Endothelial cell of umbilical vein (primary cell): ENCODE results near the gene ADORA2B. TPM values are rescaled to one million over a fixed set of nuclear protein-coding genes. Genes with fewer than 3 reads are reported as not detected.

Source experiments
- BruUV-seq: library from RNA; stranded (reverse); fragments of 400-500 nt; replicated peaks from 2 replicates; lab custom pipeline; 2021; lab: Mats Ljungman, UMichigan
- CTCF ChIA-PET: fragments of 300-600, 350-600 bp; sonication (Branson Sonifier 250); formaldehyde crosslinking; loops from one replicate; lab custom pipeline; 2021; ENCODE audit warnings: antibody characterized with exemption, inconsistent platforms; lab: Charles Lee
- POLR2A ChIA-PET: fragments of 300-600, 350-600 bp; sonication (Branson Sonifier 250); formaldehyde crosslinking; loops from one replicate; lab custom pipeline; 2021; ENCODE audit warnings: antibody characterized with exemption, inconsistent platforms; lab: Charles Lee
- DNase-seq: peaks from one replicate; pipeline ENCODE4 v3.0.0-alpha.2; 2011; ENCODE audit warnings: low read depth, low spot score
- FAIRE-seq: peaks from 2 replicates; lab custom pipeline; 2011; peaks lifted over from hg19 to GRCh38; lab: Jason Lieb, UNC
- H2AFZ ChIP-seq: 2 replicates; pipeline ENCODE4 v1.6.0; 2012; ENCODE audit warnings: low read depth, low read length, control low read depth, inconsistent platforms
- H3K27ac ChIP-seq: 2 replicates; pipeline ENCODE4 v1.5.1; 2011; ENCODE audit warnings: low read depth, mild to moderate bottlenecking, control low read depth, low read length, moderate library complexity; ENCODE audit not compliant: insufficient read depth
- H3K27me3 ChIP-seq, 2 experiments: 2 replicates each; pipeline versions ENCODE4 v1.6.0 to v1.6.1; 2011; ENCODE audit warnings: low read length in 2 of 2, mixed read lengths in 1 of 2; ENCODE audit not compliant: control insufficient read depth in 2 of 2, insufficient read depth in 2 of 2
- H3K36me3 ChIP-seq, 2 experiments: 2 replicates in 1 of 2; 3 replicates in 1 of 2; pipeline ENCODE4 v1.5.1; 2011; ENCODE audit warnings: low read length in 2 of 2, mild to moderate bottlenecking in 1 of 2, moderate library complexity in 1 of 2; ENCODE audit not compliant: control insufficient read depth in 2 of 2, insufficient read depth in 2 of 2; ENCODE audit errors: extremely low read depth in 1 of 2
- H3K4me1 ChIP-seq: 3 replicates; pipeline ENCODE4 v1.5.1; 2011; ENCODE audit warnings: mild to moderate bottlenecking, low read length; ENCODE audit not compliant: control insufficient read depth, insufficient read depth; ENCODE audit errors: extremely low read depth
- H3K4me2 ChIP-seq: 2 replicates; pipeline ENCODE4 v1.6.1; 2011; ENCODE audit warnings: low read length, control low read depth, mixed read lengths; ENCODE audit not compliant: insufficient read depth
- H3K4me3 ChIP-seq, 3 experiments: fragments of 200-600 bp in 1 of 3; sonication (generic), shearing (Covaris generic) in 1 of 3; replicated peaks in 1 of 3; 2 replicates each; pipeline ENCODE4 v1.5.1; 2011 to 2016; ENCODE audit warnings: control low read depth in 3 of 3, low read length in 3 of 3, mild to moderate bottlenecking in 2 of 3, inconsistent platforms in 1 of 3, low read depth in 1 of 3, moderate library complexity in 1 of 3; ENCODE audit not compliant: insufficient read depth in 1 of 3
- H3K79me2 ChIP-seq: 2 replicates; pipeline ENCODE4 v1.6.0; 2012; ENCODE audit warnings: low read length, inconsistent platforms; ENCODE audit not compliant: control insufficient read depth, insufficient read depth
- H3K9ac ChIP-seq: replicated peaks from 2 replicates; pipeline ENCODE3; 2011; ENCODE audit warnings: low read length, control low read depth; ENCODE audit not compliant: insufficient read depth; ENCODE audit errors: extremely low read depth
- H3K9me1 ChIP-seq: replicated peaks from 3 replicates; pipeline ENCODE4 v1.6.0; 2011; ENCODE audit warnings: mild to moderate bottlenecking, low read length; ENCODE audit not compliant: control insufficient read depth, insufficient read depth; ENCODE audit errors: extremely low read depth
- H3K9me3 ChIP-seq: replicated peaks from 2 replicates; pipeline ENCODE4 v1.5.1; 2012; ENCODE audit warnings: low read length, inconsistent platforms; ENCODE audit not compliant: control insufficient read depth, insufficient read depth
- H4K20me1 ChIP-seq: replicated peaks from 2 replicates; pipeline ENCODE3; 2011; ENCODE audit warnings: mild to moderate bottlenecking, low read length; ENCODE audit not compliant: control insufficient read depth, insufficient read depth; ENCODE audit errors: extremely low read depth
- CTCF ChIP-seq, 2 donors: IDR thresholded peaks; 1 replicate in 1 of 2; 2 replicates in 1 of 2; pipeline ENCODE4 v1.5.1; 2011; ENCODE audit warnings: low read length in 2 of 2, mild to moderate bottlenecking in 2 of 2, moderate library complexity in 2 of 2, control low read depth in 1 of 2, inconsistent platforms in 1 of 2, low read depth in 1 of 2; ENCODE audit not compliant: insufficient read depth in 1 of 2; ENCODE audit errors: extremely low read depth in 1 of 2
- EZH2 ChIP-seq: IDR thresholded peaks from 2 replicates; pipeline ENCODE4 v1.6.1; 2012; ENCODE audit warnings: borderline replicate concordance, low read depth, mild to moderate bottlenecking, moderate library complexity, low read length, inconsistent platforms; ENCODE audit not compliant: severe bottlenecking
- FOS ChIP-seq: IDR thresholded peaks from 2 replicates; pipeline ENCODE4 v1.6.1; 2011; ENCODE audit warnings: mild to moderate bottlenecking, low read length, moderate library complexity, borderline replicate concordance; ENCODE audit not compliant: insufficient read depth
- GATA2 ChIP-seq: IDR thresholded peaks from 2 replicates; pipeline ENCODE4 v1.7.0; 2011; ENCODE audit warnings: low read depth, mild to moderate bottlenecking, moderate library complexity, mixed read lengths, low read length; ENCODE audit not compliant: insufficient read length, insufficient read depth
- JUN ChIP-seq: IDR thresholded peaks from 2 replicates; pipeline ENCODE4 v1.6.1; 2011; ENCODE audit warnings: borderline replicate concordance, low read depth; ENCODE audit not compliant: insufficient read length, insufficient read depth
- MYC ChIP-seq: IDR thresholded peaks from one replicate; pipeline ENCODE4 v1.6.1; 2011; ENCODE audit warnings: mild to moderate bottlenecking, low read depth, low read length
- POLR2A ChIP-seq: IDR thresholded peaks from 2 replicates; pipeline ENCODE4 v1.6.1; 2012; ENCODE audit warnings: low read depth, mild to moderate bottlenecking, control low read depth, low read length
- POLR2AphosphoS5 ChIP-seq: IDR thresholded peaks from 2 replicates; pipeline ENCODE4 v1.6.1; 2012; ENCODE audit warnings: low read depth, mild to moderate bottlenecking, control low read depth, low read length, moderate library complexity; ENCODE audit not compliant: insufficient read depth
- dilution Hi-C: fragments of 300-500 bp; cut with MboI; formaldehyde crosslinking; loops from one replicate; pipeline ENCODE4 v1.15.0; 2019; ENCODE audit warnings: low sequenced_read_pairs; ENCODE audit not compliant: extremely low pct_ligation_motif_present
- intact Hi-C: fragments of 100-400 bp; cut with micrococcal nuclease; formaldehyde crosslinking; loops from one replicate; pipeline ENCODE4 v1.10.0; 2022
- polyA plus RNA-seq, 4 experiments: library from polyadenylated mRNA; depleted of rRNA in 3 of 4; stranded (reverse) in 3 of 4; unstranded in 1 of 4; fragments of >200 nt; gene quantifications; 2 replicates each; pipeline versions ENCODE4 v1.2.1 to v1.2.3, GENCODE V29; 2011 to 2012; ENCODE audit warnings: missing spikeins in 1 of 4
- total RNA-seq: library from RNA; stranded (reverse); gene quantifications from 2 replicates; pipeline ENCODE4 v1.2.3, GENCODE V29; 2021
- TF ChIP-seq, protein P1 (sequence below): IDR thresholded peaks from 2 replicates; pipeline ENCODE4 v1.6.1; 2011; ENCODE audit not compliant: insufficient read depth, insufficient read length

The ADORA2B gene
- total and polyA plus RNA-seq, 2 donors (not counting 3 experiments of a cell fraction or from before 2014, with no cell fraction given), result 8.8 to 9.8 TPM

DNA sequence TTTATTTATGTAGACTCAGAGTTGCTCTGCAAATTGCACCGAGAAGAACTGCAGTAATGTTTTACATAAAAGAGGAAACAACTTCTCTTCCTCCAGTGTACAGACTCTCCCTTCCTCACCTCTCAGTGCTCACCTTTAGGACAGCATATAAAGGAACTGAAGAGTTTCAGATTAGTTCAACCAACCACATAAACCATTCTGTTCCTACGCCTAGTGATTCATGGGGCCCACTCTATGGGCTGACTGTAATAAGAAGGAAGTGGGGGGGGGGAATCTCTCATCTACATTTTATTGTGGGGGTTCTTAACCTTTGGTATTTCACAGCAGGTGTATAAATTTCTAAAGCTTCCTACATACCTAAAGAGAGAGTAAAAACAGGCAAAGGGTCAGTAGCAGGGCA, 36.3 kb downstream of the ADORA2B start:
- peaks cover 6 to 10% of the 10 kb centered on the region in 2 experiments for H3K36me3 ChIP-seq
- H3K9me1 ChIP-seq, result no peaks in the 10 kb centered on the region
- H3K9ac ChIP-seq, result no peak overlapping the region
- H3K4me1 ChIP-seq, result peaks cover 22% of the 10 kb centered on the region
- H2AFZ ChIP-seq, result no peak overlapping the region
- no peak overlapping the region for H3K4me2 ChIP-seq
- intact Hi-C loops, result no loop called here
- no peak overlapping the region for H3K4me3 ChIP-seq
- peak overlapping the region; percentile 57 for H3K27ac ChIP-seq
- BruUV-seq, result no TSS peak
- H4K20me1 ChIP-seq, result no peaks in the 10 kb centered on the region
- ChIA-PET POLR2A (no interaction called here), CTCF (interaction anchor here (1.0 to 2.5 kb wide), 3 partner anchors 15 to 36 kb away, joined by 3 to 9 read pairs (median 5); partner anchors contain the start of genes ADORA2B and ZSWIM7)
- dilution Hi-C loops, result no loop called here
- H3K27me3 ChIP-seq, result no peaks in the 10 kb centered on the region
- H3K79me2 ChIP-seq, result no peaks in the 10 kb centered on the region
- no peak for FAIRE-seq
- no peaks in the 10 kb centered on the region for H3K9me3 ChIP-seq
- TF ChIP-seq POLR2A, result no peak
- TF ChIP-seq FOS, result no peak
- no peak for TF ChIP-seq CTCF (IDR thresholded peaks at IDR 0.05; ENCODE audit: extremely low read depth in 1 of 2, insufficient read depth in 1 of 2, low read depth in 1 of 2, low read length in 2 of 2)
- no peak for TF ChIP-seq JUN
- TF ChIP-seq POLR2AphosphoS5, result no peak
- TF ChIP-seq, protein P1, sequence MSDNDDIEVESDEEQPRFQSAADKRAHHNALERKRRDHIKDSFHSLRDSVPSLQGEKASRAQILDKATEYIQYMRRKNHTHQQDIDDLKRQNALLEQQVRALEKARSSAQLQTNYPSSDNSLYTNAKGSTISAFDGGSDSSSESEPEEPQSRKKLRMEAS, result no peak
- TF ChIP-seq MYC, result no peak
- TF ChIP-seq EZH2, result no peak
- no peak for TF ChIP-seq GATA2
- no peak for DNase-seq
